Keratinocyte (primary cell): ENCODE measurements around the gene TTYH1.

Experiments
- EZH2 ChIP-seq: IDR thresholded peaks from one replicate; pipeline ENCODE4 v1.6.1; 2012; ENCODE audit warnings: inconsistent platforms, mild to moderate bottlenecking, low read length, moderate library complexity
- TF ChIP-seq, protein P1 (sequence below), 3 experiments: IDR thresholded peaks in 1 of 3; conservative IDR thresholded peaks in 1 of 3; optimal IDR thresholded peaks in 1 of 3; 2 replicates in 2 of 3; 3 replicates in 1 of 3; pipeline versions ENCODE3 to v1.5.1; 2011; ENCODE audit warnings: low read length in 3 of 3, mild to moderate bottlenecking in 3 of 3, moderate library complexity in 2 of 3, control low read depth in 1 of 3, inconsistent platforms in 1 of 3; ENCODE audit not compliant: insufficient read depth in 2 of 3; ENCODE audit errors: extremely low read depth in 1 of 3

DNA sequence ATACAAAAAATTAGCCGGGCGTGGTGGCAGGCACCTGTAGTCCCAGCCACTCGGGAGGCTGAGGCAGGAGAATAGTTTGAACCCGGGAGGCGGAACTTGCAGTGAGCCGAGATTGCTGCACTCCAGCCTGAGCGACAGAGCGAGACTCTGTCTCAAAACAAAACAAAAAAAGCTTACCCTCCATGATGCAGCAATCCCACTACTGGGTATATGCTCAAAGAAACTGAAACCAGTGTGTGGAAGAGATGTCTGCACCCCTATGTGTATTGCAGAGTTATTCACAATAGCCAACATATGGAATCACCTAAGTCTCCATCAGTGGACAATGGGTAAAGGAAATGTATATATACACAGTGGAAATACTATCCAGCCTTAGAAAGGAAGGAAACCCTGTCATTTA, 19.6 kb upstream of the TTYH1 start:
- TF ChIP-seq, protein P1, sequence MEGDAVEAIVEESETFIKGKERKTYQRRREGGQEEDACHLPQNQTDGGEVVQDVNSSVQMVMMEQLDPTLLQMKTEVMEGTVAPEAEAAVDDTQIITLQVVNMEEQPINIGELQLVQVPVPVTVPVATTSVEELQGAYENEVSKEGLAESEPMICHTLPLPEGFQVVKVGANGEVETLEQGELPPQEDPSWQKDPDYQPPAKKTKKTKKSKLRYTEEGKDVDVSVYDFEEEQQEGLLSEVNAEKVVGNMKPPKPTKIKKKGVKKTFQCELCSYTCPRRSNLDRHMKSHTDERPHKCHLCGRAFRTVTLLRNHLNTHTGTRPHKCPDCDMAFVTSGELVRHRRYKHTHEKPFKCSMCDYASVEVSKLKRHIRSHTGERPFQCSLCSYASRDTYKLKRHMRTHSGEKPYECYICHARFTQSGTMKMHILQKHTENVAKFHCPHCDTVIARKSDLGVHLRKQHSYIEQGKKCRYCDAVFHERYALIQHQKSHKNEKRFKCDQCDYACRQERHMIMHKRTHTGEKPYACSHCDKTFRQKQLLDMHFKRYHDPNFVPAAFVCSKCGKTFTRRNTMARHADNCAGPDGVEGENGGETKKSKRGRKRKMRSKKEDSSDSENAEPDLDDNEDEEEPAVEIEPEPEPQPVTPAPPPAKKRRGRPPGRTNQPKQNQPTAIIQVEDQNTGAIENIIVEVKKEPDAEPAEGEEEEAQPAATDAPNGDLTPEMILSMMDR (optimal IDR thresholded peaks at IDR 0.05 in 1 of 3, IDR thresholded peaks at IDR 0.05 in 1 of 3, conservative IDR thresholded peaks at IDR 0.05 in 1 of 3; ENCODE audit: extremely low read depth in 1 of 3, insufficient read depth in 2 of 3, low read length in 3 of 3): no peak
- TF ChIP-seq EZH2: no peak
